Left renal cortex interstitium (tissue), 4 donors: Measurements from ENCODE around the gene SRCAP. TPM values are rescaled to one million over a fixed set of nuclear protein-coding genes. Genes with fewer than 3 reads are reported as not detected.

Source experiments
- DNase-seq, 4 donors: peaks; one replicate each; pipeline ENCODE4 v3.0.0-alpha.2; 2013; ENCODE audit warnings: low read depth in 4 of 4, low spot score in 2 of 4, missing footprints in 1 of 4
- polyA plus RNA-seq, 4 donors: library from polyadenylated mRNA; unstranded; fragments of 120-200 nt; gene quantifications; one replicate each; pipeline ENCODE4 v1.2.1, GENCODE V29; 2013; ENCODE audit not compliant: insufficient read length in 4 of 4

SRCAP gene
- polyA plus RNA-seq, 4 donors = 23.0 to 62.5 (median 37.3) TPM

- DNase-seq = no peak
Measured at GRCh38 chr16:30728321-30728720, 29.4 kb downstream of the SRCAP start.

- no peak for DNase-seq
Measured at GRCh38 chr16:30728899-30729672, 30.1 kb downstream of the SRCAP start.

GRCh38 chr16:30731411-30731810 lies 32.4 kb downstream of the SRCAP start:
- DNase-seq = no peak

DNA sequence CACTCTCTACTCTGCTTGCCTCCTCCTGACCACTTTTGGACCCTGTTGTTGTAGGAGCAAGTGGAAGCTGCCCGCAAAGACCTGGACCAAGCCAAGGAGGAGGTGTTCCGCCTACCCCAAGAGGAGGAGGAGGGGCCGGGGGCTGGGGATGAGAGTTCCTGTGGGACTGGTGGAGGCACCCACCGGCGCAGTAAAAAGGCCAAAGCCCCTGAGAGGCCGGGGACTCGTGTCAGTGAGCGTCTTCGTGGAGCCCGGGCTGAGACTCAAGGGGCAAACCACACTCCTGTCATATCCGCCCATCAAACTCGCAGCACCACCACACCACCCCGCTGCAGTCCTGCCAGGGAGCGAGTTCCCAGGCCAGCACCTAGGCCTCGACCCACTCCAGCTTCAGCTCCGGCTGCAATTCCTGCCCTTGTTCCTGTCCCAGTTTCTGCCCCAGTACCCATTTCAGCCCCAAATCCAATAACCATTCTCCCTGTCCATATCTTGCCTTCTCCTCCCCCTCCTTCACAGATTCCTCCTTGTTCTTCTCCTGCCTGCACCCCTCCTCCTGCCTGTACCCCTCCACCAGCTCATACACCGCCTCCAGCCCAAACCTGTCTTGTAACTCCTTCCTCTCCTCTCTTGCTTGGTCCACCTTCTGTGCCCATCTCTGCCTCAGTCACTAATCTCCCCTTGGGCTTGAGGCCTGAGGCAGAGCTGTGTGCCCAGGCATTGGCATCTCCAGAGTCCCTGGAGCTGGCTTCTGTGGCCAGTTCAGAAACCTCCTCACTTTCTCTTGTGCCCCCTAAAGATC lies 38.2 kb downstream of the SRCAP start:
- no peak for DNase-seq

GRCh38 chr16:30737794-30738648 lies 39.0 kb downstream of the SRCAP start:
- no peak for DNase-seq

DNA sequence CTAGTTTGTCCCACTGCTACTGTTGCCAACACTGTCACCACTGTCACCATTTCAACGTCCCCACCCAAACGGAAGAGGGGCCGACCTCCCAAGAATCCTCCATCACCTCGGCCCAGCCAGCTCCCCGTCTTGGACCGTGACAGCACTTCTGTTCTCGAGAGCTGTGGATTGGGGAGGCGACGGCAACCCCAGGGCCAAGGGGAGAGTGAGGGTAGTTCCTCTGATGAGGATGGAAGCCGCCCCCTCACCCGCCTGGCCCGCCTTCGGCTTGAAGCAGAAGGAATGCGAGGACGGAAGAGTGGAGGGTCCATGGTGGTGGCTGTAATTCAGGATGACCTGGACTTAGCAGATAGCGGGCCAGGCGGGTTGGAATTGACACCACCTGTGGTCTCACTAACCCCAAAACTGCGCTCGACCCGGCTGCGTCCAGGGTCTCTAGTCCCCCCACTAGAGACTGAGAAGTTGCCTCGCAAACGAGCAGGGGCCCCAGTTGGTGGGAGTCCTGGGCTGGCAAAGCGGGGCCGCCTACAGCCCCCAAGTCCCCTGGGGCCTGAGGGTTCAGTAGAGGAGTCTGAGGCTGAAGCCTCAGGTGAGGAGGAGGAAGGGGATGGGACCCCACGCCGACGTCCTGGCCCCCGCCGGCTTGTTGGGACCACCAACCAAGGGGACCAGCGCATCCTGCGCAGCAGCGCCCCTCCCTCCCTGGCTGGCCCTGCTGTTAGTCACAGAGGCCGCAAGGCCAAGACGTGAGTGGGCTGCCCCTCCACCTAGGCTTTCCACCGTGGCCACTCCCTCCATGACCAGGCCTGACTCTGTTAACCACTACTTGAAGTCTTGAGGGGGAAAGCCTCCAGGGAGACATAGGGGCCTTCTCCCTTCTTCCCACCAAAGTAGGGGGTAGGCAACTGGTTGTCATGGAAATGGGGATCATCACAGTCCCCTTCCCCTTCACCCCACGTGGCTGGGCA lies 40.3 kb downstream of the SRCAP start:
- no peak for DNase-seq

- no peak for DNase-seq
Measured at GRCh38 chr16:30740364-30741251, 41.6 kb downstream of the SRCAP start.

- no peak for DNase-seq
Measured at GRCh38 chr16:30741461-30741914, 42.5 kb downstream of the SRCAP start.

DNA sequence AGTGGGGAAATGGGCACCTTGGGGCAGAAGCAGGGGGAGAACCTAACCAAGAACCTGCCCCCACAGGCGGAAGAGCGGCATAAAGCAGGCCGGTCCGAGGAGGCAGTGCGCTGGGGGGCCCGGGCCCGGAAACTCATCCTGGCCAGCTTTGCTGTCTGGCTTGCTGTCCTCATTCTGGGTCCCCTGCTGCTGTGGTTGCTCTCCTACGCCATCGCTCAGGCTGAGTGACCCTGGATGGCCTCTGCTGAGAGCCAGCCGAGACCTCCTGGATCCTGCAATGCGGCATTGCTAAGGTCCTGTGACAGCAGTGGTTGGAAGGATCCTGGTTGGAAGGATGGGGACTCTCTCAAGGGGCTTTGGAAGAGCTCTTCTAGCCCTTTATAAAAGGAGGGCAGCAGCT lies 44.7 kb downstream of the SRCAP start:
- no peak for DNase-seq

DNA sequence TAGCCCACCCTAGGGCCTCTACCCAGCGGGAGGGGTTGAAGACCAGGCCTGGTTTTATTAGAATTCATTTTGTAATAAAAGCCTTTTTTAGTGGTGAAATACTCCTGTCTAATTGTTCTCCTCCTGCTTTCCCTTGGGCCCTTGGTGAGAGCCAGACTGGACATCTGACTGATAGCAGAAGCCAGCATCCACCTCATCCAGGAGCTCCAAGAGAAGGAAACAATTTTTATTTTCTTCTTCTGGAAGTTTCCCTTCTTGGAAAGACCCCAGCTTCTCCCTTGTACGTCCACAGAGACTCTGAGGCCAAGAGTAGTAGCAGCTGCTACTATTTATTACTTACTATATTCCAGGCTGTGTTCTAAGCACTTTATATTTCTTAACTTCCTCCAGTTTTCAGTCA lies 45.2 kb downstream of the SRCAP start:
- no peak for DNase-seq

DNA sequence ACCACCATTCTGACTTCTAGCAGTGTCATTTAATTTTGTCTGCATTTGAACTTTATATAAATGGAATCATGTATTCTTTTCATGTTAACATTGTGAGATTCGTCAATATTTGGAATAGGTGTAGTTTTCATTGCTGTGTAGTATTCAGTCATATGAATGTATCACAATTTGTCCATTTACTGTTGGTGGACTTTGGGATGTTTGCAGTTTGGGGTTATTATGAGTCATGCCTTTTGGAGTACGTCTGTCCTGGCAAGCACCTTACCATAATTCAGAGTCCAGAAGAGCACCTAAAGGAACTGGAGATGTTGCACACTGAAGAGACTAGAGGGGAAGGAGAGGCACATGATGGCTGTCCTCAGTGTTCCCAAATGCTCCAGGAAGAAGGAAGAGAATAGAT lies 46.1 kb downstream of the SRCAP start:
- no peak for DNase-seq

DNA sequence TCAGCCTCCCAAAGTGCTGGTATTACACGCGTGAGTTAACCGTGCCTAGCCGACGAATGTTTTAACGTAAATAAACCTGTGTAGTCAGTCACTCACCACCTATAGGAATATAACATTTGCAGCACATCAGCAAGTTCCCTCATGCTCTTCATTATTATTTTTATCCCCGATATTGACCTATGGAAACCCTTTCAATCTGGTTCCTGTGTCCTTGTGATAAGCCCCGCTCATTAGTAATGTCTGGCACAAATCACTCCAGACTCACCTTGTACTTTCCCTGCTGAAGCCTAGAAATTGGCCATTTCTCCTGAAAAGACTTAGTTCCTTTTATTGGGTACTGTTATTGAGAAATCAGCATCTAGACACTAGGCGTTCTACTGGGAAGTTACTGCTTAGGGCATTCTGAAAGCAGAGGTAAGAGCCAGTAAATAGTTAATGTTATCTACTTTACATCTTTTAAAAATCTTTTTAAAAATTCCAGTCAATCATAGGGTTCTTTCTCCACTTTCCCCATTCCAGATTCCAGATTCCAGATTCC lies 47.7 kb downstream of the SRCAP start:
- DNase-seq = no peak

DNA sequence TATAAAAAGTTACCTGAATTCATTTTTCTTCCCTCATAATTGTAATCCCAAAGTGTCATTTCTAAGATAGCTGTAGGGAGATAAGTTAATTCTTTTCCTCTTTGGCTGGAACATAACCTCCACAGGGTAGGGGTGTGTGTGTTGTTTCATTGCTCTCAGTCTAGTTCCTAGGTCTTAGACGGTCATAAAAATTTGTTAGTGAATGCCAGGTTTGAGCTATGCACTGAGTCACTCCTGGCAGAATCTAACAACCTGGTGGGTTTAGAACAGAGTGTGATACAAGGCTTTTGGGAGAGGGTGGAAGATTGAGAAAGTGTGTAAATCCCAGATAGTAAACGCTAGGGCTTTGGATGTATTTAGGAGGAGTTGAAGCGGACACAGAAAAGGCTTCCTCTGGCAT lies 48.4 kb downstream of the SRCAP start:
- DNase-seq = no peak

DNA sequence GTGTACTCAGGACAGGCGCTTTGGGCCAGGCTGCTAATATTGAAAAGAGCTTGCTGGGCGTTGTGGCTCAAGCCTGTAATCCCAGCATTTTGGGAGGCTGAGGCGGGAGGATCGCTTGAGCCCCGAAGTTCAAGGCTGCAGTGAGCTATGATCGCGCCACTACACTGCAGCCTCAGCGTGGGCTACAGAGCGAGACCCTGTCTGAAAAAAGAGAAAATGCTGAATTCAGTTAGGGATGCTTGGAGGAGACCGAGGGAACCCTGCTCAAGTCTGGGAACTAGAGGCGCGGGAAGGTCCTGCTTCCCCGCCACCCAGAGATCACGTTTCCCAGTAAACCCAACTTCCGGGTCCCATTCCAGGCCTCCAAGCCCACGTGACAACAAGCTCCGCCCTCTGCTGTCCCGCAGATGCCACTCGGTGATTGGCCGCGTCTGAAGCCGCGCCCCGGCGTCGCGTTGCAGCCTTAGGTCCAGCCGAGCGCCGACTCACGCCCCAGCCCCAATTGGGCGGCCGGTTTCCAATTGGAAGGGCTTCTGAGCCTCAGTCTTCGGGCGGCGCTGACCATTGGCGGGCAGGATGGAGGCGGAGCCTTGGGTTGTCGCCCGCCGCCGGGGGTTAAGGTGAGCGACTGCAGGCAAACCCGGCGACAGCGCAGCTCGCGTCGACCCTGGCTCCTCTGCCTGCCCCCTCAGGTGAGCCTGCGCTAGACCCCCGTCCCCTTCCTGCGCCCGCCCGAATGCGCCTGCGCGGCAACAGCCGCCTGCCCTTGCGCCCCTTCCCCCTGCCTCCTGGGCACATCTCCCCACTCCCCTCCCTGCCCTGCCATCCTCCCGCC lies 49.0 kb downstream of the SRCAP start, which contains the start of gene PHKG2:
Gene PHKG2 (plus strand): TSS at position 627 of the 835 bp plus-strand sequence. CDS start 396 bp downstream, outside the sequence.
- DNase-seq = peak; percentile 83 to 99 (median 95)

DNA sequence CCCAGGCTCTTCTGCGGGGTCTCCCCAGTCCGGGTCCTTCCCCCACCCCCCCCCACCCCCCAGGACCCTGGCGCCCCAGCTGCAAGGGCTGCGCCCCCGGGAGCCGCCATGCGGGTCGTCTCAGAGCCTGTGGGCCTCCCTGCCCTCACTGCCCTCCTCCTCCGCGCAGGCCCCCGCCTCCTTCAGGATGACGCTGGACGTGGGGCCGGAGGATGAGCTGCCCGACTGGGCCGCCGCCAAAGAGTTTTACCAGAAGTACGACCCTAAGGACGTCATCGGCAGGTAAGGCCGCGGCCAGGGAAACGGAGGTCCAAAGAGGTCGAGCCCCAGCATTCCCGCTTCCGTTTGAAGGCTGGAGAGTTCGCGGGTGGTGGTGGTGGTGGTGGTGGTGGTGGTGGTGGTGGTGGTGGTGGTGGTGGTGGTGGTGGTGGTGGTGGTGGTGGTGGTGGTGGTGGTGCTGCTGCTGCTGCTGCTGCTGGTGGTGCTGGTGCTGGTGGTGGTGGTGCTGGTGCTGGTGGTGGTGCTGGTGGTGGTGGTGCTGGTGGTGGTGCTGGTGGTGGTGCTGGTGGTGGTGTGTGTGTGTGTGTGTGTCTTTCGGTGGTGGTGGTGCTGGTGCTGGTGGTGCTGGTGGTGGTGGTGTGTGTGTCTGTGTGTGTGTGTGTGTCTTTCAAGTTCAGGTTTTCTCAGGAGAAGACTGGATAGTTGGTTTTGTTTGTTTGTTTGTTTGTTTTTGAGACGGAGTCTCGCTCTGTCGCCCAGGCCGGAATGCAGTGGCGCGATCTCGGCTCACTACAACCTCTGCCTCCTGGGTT lies 49.9 kb downstream of the SRCAP start:
- no peak for DNase-seq

- no peak for DNase-seq
Measured at GRCh38 chr16:30750201-30750600, 51.2 kb downstream of the SRCAP start.
